GM23338 (cell line): Measurements from ENCODE around the gene DGKG. TPM values are rescaled to one million over a fixed set of nuclear protein-coding genes. Genes with fewer than 3 reads are reported as not detected.

Experiments
- ATAC-seq: fragments of 200-7000 bp; cut with Tn5 transposase; 3 replicates; pipeline ENCODE4 v1.9.1; 2020
- DNase-seq: peaks from one replicate; pipeline ENCODE4 v3.0.0-alpha.2; 2015; ENCODE audit warnings: low spot score
- H2AFZ ChIP-seq: fragments of 200-600 bp; sonication (generic); 2 replicates; pipeline ENCODE4 v1.8.0; 2016; ENCODE audit warnings: antibody characterized with exemption, mild to moderate bottlenecking, moderate library complexity
- H3F3A ChIP-seq: fragments of 200-600 bp; sonication (generic); replicated peaks from 2 replicates; pipeline ENCODE4 v1.8.0; 2017; ENCODE audit warnings: antibody characterized with exemption, mixed run types, low read depth
- H3K27ac ChIP-seq: fragments of 200-600 bp; sonication (generic); 2 replicates; pipeline ENCODE4 v1.6.1; 2016; ENCODE audit warnings: low read depth
- H3K27me3 ChIP-seq: fragments of 200-600 bp; sonication (generic); 2 replicates; pipeline ENCODE4 v1.8.0; 2016; ENCODE audit warnings: mild to moderate bottlenecking, mixed run types, moderate library complexity; ENCODE audit not compliant: insufficient read depth
- H3K36me3 ChIP-seq: fragments of 200-600 bp; sonication (generic); 2 replicates; pipeline ENCODE4 v1.8.0; 2016; ENCODE audit warnings: mild to moderate bottlenecking; ENCODE audit not compliant: insufficient read depth
- H3K4me1 ChIP-seq: fragments of 200-600 bp; sonication (generic); 2 replicates; pipeline ENCODE4 v1.8.0; 2016; ENCODE audit warnings: mild to moderate bottlenecking, moderate library complexity; ENCODE audit not compliant: insufficient read depth
- H3K4me2 ChIP-seq: fragments of 200-600 bp; sonication (generic); 2 replicates; pipeline ENCODE4 v1.7.1; 2017; ENCODE audit warnings: mixed run types
- H3K4me3 ChIP-seq: fragments of 200-600 bp; sonication (generic); 2 replicates; pipeline ENCODE4 v1.6.1; 2016; ENCODE audit warnings: mixed run types
- H3K79me2 ChIP-seq: fragments of 200-600 bp; sonication (generic); replicated peaks from 2 replicates; pipeline ENCODE4 v1.8.0; 2017; ENCODE audit warnings: mild to moderate bottlenecking; ENCODE audit not compliant: insufficient read depth
- H3K9me2 ChIP-seq: fragments of 200-600 bp; sonication (generic); 2 replicates; pipeline ENCODE4 v1.8.0; 2017; ENCODE audit not compliant: insufficient read depth
- H4K20me1 ChIP-seq: fragments of 200-600 bp; sonication (generic); replicated peaks from 2 replicates; pipeline ENCODE4 v1.8.0; 2017; ENCODE audit warnings: mild to moderate bottlenecking; ENCODE audit not compliant: insufficient read depth
- H3K27ac Mint-ChIP-seq: 2 replicates; pipeline ENCODE4 v1.8.0; 2020; ENCODE audit warnings: inconsistent platforms, mild to moderate bottlenecking, moderate library complexity, mixed read lengths
- H3K27me3 Mint-ChIP-seq: 3 replicates; pipeline ENCODE4 v1.8.0; 2022; ENCODE audit warnings: low read depth, mild to moderate bottlenecking, moderate library complexity, mixed read lengths, inconsistent platforms; ENCODE audit not compliant: insufficient read depth, poor library complexity
- H3K36me3 Mint-ChIP-seq: 3 replicates; pipeline ENCODE4 v1.8.0; 2021; ENCODE audit warnings: low read depth, mild to moderate bottlenecking, inconsistent platforms, moderate library complexity, mixed read lengths
- H3K4me1 Mint-ChIP-seq: 3 replicates; pipeline ENCODE4 v1.8.0; 2020; ENCODE audit warnings: mild to moderate bottlenecking, inconsistent platforms, mixed read lengths
- H3K4me3 Mint-ChIP-seq: 3 replicates; pipeline ENCODE4 v1.8.0; 2021; ENCODE audit warnings: moderate library complexity, mild to moderate bottlenecking, inconsistent platforms, mixed read lengths
- H3K9me3 Mint-ChIP-seq: 3 replicates; pipeline ENCODE4 v1.8.0; 2020; ENCODE audit warnings: moderate library complexity, mild to moderate bottlenecking, inconsistent platforms, mixed read lengths
- CTCF ChIP-seq, 2 experiments: fragments of 200-600 bp in 1 of 2; sonication (generic) in 1 of 2; conservative IDR thresholded peaks; 2 replicates each; pipeline versions ENCODE4 v1.5.1 to v1.6.1; 2016 to 2017; ENCODE audit warnings: antibody characterized with exemption in 2 of 2, low read depth in 2 of 2, mild to moderate bottlenecking in 2 of 2, moderate library complexity in 1 of 2
- ETS1 ChIP-seq: IDR thresholded peaks from 2 replicates; pipeline ENCODE4 v1.6.1; 2016; ENCODE audit warnings: antibody characterized with exemption
- EZH2 ChIP-seq: fragments of 200-600 bp; sonication (generic); IDR thresholded peaks from one replicate; pipeline ENCODE4 v1.8.0; 2017; ENCODE audit warnings: antibody characterized with exemption, mild to moderate bottlenecking, low read depth; ENCODE audit not compliant: unreplicated experiment
- EZH2phosphoT487 ChIP-seq: fragments of 200-600 bp; sonication (generic); IDR thresholded peaks from one replicate; pipeline ENCODE4 v1.8.1; 2018; ENCODE audit warnings: antibody characterized with exemption; ENCODE audit not compliant: unreplicated experiment
- JUNB ChIP-seq: IDR thresholded peaks from one replicate; pipeline ENCODE4 v1.6.1; 2016; ENCODE audit warnings: antibody characterized with exemption; ENCODE audit not compliant: unreplicated experiment
- NANOG ChIP-seq: IDR thresholded peaks from 2 replicates; pipeline ENCODE4 v1.6.1; 2016; ENCODE audit warnings: antibody characterized with exemption, borderline replicate concordance
- POLR2AphosphoS5 ChIP-seq: IDR thresholded peaks from 2 replicates; pipeline ENCODE4 v1.6.1; 2016; ENCODE audit warnings: antibody characterized with exemption, low read depth
- STAT1 ChIP-seq: IDR thresholded peaks from one replicate; pipeline ENCODE4 v1.6.1; 2016; ENCODE audit warnings: antibody characterized with exemption; ENCODE audit not compliant: unreplicated experiment
- ZNF114 ChIP-seq: fragments of 250-450 bp; sonication (Bioruptor Pico); IDR thresholded peaks from 2 replicates; pipeline ENCODE4 v1.5.0; 2020; ENCODE audit warnings: mild to moderate bottlenecking, moderate library complexity
- ZNF331 ChIP-seq: fragments of 250-450 bp; sonication (Bioruptor Pico); IDR thresholded peaks from 2 replicates; pipeline ENCODE4 v1.5.0; 2020; ENCODE audit warnings: low read depth, mild to moderate bottlenecking, moderate library complexity
- polyA plus RNA-seq: library from polyadenylated mRNA; unstranded; fragments of >200 nt; fragmentation: Nextera tagmentation; extraction: Ambion mirVana; gene quantifications from 2 replicates; pipeline ENCODE4 v1.2.1, GENCODE V29; 2016
- total RNA-seq: library from RNA; depleted of rRNA; stranded (reverse); fragments of >200 nt; shearing (Covaris generic); gene quantifications from 2 replicates; pipeline ENCODE4 v1.2.3, GENCODE V29; 2014
- TF ChIP-seq, protein P1 (sequence below): IDR thresholded peaks from one replicate; pipeline ENCODE4 v1.6.1; 2018; ENCODE audit warnings: antibody characterized with exemption; ENCODE audit not compliant: unreplicated experiment
- TF ChIP-seq, protein P2 (sequence below): fragments of 250-450 bp; sonication (Bioruptor Pico); IDR thresholded peaks from 2 replicates; pipeline ENCODE4 v1.5.0; 2020; ENCODE audit warnings: mild to moderate bottlenecking, moderate library complexity

The DGKG gene
- total and polyA plus RNA-seq, 2 experiments from 2014 or later = 0.14 to 0.31 TPM

GRCh38 chr3:186141790-186142189 is 220.2 kb downstream of the DGKG start (continued):
- TF ChIP-seq NANOG = no peak
- TF ChIP-seq JUNB = no peak

GRCh38 chr3:186138272-186138981 is 223.6 kb downstream of the DGKG start:
- Mint-ChIP-seq H3K27me3 (peaks cover 4% of the 10 kb centered on the region), H3K36me3 (no peaks in the 10 kb centered on the region), H3K4me1 (peaks cover 13% of the 10 kb centered on the region), H3K27ac (no peak overlapping the region), H3K9me3 (no peaks in the 10 kb centered on the region), H3K4me3 (no peak overlapping the region)
- no peaks in the 10 kb centered on the region for H3K27me3 ChIP-seq
- no peaks in the 10 kb centered on the region for H3K36me3 ChIP-seq
- no peaks in the 10 kb centered on the region for H3K79me2 ChIP-seq
- DNase-seq (no peak), ATAC-seq (no peak)
- no peaks in the 10 kb centered on the region for H4K20me1 ChIP-seq
- H3F3A ChIP-seq = no peaks in the 10 kb centered on the region
- H2AFZ ChIP-seq = no peak overlapping the region
- no peak for TF ChIP-seq EZH2phosphoT487
- TF ChIP-seq, protein P1, sequence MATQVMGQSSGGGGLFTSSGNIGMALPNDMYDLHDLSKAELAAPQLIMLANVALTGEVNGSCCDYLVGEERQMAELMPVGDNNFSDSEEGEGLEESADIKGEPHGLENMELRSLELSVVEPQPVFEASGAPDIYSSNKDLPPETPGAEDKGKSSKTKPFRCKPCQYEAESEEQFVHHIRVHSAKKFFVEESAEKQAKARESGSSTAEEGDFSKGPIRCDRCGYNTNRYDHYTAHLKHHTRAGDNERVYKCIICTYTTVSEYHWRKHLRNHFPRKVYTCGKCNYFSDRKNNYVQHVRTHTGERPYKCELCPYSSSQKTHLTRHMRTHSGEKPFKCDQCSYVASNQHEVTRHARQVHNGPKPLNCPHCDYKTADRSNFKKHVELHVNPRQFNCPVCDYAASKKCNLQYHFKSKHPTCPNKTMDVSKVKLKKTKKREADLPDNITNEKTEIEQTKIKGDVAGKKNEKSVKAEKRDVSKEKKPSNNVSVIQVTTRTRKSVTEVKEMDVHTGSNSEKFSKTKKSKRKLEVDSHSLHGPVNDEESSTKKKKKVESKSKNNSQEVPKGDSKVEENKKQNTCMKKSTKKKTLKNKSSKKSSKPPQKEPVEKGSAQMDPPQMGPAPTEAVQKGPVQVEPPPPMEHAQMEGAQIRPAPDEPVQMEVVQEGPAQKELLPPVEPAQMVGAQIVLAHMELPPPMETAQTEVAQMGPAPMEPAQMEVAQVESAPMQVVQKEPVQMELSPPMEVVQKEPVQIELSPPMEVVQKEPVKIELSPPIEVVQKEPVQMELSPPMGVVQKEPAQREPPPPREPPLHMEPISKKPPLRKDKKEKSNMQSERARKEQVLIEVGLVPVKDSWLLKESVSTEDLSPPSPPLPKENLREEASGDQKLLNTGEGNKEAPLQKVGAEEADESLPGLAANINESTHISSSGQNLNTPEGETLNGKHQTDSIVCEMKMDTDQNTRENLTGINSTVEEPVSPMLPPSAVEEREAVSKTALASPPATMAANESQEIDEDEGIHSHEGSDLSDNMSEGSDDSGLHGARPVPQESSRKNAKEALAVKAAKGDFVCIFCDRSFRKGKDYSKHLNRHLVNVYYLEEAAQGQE = no peak
- TF ChIP-seq EZH2 = no peak
- TF ChIP-seq ETS1 = no peak
- no peak for TF ChIP-seq POLR2AphosphoS5
- TF ChIP-seq, protein P2, sequence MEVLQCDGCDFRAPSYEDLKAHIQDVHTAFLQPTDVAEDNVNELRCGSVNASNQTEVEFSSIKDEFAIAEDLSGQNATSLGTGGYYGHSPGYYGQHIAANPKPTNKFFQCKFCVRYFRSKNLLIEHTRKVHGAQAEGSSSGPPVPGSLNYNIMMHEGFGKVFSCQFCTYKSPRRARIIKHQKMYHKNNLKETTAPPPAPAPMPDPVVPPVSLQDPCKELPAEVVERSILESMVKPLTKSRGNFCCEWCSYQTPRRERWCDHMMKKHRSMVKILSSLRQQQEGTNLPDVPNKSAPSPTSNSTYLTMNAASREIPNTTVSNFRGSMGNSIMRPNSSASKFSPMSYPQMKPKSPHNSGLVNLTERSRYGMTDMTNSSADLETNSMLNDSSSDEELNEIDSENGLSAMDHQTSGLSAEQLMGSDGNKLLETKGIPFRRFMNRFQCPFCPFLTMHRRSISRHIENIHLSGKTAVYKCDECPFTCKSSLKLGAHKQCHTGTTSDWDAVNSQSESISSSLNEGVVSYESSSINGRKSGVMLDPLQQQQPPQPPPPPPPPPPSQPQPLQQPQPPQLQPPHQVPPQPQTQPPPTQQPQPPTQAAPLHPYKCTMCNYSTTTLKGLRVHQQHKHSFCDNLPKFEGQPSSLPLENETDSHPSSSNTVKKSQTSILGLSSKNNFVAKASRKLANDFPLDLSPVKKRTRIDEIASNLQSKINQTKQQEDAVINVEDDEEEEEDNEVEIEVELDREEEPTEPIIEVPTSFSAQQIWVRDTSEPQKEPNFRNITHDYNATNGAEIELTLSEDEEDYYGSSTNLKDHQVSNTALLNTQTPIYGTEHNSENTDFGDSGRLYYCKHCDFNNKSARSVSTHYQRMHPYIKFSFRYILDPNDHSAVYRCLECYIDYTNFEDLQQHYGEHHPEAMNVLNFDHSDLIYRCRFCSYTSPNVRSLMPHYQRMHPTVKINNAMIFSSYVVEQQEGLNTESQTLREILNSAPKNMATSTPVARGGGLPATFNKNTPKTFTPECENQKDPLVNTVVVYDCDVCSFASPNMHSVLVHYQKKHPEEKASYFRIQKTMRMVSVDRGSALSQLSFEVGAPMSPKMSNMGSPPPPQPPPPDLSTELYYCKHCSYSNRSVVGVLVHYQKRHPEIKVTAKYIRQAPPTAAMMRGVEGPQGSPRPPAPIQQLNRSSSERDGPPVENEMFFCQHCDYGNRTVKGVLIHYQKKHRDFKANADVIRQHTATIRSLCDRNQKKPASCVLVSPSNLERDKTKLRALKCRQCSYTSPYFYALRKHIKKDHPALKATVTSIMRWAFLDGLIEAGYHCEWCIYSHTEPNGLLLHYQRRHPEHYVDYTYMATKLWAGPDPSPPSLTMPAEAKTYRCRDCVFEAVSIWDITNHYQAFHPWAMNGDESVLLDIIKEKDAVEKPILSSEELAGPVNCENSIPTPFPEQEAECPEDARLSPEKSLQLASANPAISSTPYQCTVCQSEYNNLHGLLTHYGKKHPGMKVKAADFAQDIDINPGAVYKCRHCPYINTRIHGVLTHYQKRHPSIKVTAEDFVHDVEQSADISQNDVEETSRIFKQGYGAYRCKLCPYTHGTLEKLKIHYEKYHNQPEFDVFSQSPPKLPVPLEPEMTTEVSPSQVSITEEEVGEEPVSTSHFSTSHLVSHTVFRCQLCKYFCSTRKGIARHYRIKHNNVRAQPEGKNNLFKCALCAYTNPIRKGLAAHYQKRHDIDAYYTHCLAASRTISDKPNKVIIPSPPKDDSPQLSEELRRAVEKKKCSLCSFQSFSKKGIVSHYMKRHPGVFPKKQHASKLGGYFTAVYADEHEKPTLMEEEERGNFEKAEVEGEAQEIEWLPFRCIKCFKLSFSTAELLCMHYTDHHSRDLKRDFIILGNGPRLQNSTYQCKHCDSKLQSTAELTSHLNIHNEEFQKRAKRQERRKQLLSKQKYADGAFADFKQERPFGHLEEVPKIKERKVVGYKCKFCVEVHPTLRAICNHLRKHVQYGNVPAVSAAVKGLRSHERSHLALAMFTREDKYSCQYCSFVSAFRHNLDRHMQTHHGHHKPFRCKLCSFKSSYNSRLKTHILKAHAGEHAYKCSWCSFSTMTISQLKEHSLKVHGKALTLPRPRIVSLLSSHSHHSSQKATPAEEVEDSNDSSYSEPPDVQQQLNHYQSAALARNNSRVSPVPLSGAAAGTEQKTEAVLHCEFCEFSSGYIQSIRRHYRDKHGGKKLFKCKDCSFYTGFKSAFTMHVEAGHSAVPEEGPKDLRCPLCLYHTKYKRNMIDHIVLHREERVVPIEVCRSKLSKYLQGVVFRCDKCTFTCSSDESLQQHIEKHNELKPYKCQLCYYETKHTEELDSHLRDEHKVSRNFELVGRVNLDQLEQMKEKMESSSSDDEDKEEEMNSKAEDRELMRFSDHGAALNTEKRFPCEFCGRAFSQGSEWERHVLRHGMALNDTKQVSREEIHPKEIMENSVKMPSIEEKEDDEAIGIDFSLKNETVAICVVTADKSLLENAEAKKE (CRISPR knock-in tag) = no peak
- no peak for TF ChIP-seq ZNF114
- no peak for TF ChIP-seq CTCF (conservative IDR thresholded peaks at IDR 0.05; ENCODE audit: low read depth in 2 of 2)
- TF ChIP-seq JUNB = no peak
- TF ChIP-seq ZNF331 (CRISPR knock-in tag) = no peak
- no peak for TF ChIP-seq NANOG
- TF ChIP-seq STAT1 = no peak
- peaks cover 6% of the 10 kb centered on the region; the same call in 1 of the 2 replicates for H3K4me1 ChIP-seq
- H3K4me3 ChIP-seq = no peak overlapping the region
- no peaks in the 10 kb centered on the region for H3K9me2 ChIP-seq
- no peak overlapping the region for H3K4me2 ChIP-seq
- H3K27ac ChIP-seq = no peak overlapping the region
